NCI-H1436 (cell line): ENCODE measurements around the gene VTN.

Experiments used
- DNase-seq: peaks from one replicate; lab custom pipeline; 2025; lab: John Stamatoyannopoulos, UW

VTN gene

DNA sequence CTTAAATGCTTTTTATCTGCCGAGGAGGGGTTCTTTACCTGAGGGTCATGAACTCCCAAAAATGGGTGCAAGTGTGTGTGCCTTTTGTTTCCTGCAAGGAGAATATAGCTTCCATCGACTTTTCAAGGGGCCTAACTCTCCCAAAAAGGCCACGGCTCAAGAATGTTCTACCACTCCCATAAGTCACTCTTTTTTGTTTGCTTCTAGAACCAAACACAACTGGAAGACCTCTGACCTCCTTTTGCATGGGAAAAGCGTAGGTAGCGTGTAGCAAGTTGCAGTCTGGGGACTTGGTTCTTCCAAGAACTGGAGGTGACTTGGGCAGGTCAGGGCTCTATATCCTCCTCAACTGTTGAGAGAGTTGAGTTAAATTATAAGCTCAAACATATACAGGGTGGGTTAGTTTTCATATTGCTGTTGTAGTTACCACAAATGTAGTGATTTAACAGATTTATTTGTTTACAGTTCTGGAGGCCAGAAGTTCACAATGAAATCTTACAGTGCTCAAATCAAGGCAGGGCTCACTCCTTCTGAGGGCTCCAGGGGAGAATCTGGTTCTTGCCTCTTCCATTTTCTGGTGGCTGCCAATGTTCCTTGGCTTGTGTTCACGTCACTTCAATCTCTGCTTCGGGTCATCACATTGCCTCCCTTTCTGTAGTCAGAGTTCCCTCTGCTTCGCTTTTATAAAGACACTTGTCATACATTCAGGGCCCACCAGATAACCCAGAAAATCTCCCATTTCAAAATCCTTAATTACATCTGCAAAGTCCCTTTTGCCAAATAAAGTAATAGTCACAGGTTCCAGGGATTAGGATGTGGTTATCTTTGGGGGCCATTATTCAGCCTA lies 49.7 kb downstream of the VTN start:
- no peak for DNase-seq

DNA sequence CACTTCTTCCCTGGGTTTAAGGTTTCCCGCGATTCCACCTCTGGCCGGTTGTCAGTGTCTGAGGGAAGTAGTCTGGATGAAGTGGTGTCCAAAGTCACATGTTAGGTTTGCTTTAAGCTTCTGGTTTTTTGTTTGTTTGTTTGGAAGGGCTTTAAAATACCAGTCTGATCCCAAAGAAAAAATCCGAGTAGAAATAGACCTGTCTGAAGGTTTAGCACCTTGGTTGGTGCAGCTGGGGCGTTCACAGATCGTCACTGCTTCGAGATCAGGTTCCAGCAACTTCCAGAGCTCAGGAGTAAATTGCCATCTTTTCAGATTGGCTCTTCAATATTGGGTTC lies 50.5 kb downstream of the VTN start:
- DNase-seq = no peak

DNA sequence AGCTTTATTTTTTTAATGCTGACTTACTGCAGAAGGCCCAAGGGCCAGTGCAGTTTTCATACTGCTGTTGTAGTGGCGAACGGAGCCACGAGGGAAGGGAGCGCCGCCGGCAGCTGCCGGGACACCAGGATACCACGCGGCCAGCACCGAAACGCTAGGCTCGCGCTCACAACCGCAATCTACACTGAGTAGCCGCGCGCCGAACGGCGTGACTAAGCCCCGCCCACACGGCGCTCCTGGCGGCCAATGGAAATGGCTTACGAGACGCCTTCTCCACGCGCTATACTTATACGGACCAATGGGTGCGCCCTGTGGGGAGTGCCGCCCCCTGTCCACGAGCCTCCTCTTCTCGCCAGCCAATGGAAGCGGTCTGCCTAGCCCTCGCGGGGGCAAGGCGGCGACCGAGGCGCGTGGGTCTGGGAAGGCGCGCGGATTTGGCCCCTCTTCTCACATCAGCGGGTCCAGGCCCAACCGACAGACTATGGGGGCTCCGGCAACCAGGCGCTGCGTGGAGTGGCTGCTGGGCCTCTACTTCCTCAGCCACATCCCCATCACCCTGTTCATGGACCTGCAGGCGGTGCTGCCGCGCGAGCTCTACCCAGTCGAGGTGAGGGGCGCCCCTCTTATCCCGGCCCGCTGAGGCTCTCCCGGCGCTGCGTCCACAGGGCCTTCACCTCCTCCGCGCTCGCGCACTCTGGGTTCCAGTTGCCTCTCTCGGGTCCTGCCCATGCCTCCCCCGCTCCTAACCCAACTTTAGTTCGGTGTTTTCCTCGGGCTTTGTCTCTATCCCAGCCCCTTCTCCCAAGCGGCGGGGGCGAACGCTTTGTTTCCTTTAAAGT lies 51.1 kb downstream of the VTN start, which contains the start of gene TMEM97:
TMEM97 (plus strand) TSS at position 442 of the 839 bp plus-strand sequence; CDS start at position 482, 40 bp downstream.
- DNase-seq = peak; percentile 100

DNA sequence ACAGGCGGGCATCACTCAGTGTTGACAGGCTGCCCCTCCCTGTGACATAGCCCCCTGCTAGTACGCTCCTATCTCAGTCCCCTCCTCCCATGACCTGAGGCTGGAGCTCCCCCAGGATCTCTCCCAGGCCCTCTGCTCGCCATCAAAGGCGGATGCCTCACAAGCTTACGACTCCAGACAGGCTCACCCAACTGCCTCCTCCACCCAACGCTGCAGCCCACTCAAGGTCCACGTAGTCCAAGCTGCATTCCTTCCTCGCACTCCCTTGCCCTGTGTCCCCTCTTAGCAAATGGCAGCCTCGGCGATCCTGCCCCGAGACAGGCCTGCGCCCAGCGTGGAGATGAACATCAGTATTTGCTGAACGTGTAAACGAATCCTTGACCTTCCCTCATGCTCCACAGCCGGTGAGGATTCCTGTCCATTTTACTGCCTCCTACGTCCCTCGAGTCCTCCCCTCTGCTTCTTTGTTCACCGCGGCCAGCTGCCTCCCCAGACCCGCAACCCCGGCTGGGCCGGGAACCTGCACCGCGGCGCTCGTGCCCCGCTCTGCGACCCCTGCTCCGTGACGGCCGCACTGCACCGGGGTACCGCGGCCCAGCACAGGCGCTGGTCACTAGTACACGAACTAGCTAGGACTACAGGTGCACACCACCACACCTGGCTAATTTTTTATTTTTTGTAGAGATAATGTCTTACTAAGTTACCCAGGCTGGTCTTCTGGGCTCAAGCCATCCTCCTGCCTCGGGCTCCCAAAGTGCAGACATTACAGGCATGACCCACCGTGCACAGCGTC lies 51.9 kb downstream of the VTN start:
- DNase-seq = peak; percentile 10
